ENCODE data around the gene XRRA1.

- no peak for TF ChIP-seq CTCF (IDR thresholded peaks at IDR 0.05)
- no peak for TF ChIP-seq POLR2A (IDR thresholded peaks at IDR 0.05)
- no peak for TF ChIP-seq POLR2AphosphoS5 (IDR thresholded peaks at IDR 0.05; ENCODE audit: insufficient read depth in 1 of 2, low read depth in 1 of 2)
Measured at GRCh38 chr11:74909385-74909784, 39.5 kb downstream of the XRRA1 start.
